ENCODE data around the gene KBTBD8. TPM values are rescaled to one million over a fixed set of nuclear protein-coding genes. Genes with fewer than 3 reads are reported as not detected.
A peak's percentile ranks its signal among the peaks of the same experiment; 100 is the strongest.

KBTBD8 gene
- total RNA-seq, 4 donors from 2014 or later: 0.48 to 1.9 (median 1.0) TPM

- 64% methylated on average over 3 of the region's 3 CpGs for WGBS
- peaks cover 11% of the 10 kb centered on the region for H3K27me3 ChIP-seq
- TF ChIP-seq POLR2AphosphoS5 (IDR thresholded peaks at IDR 0.05): no peak
- TF ChIP-seq CTCF (IDR thresholded peaks at IDR 0.05): no peak
- TF ChIP-seq EP300 (IDR thresholded peaks at IDR 0.05): no peak
- TF ChIP-seq POLR2A (IDR thresholded peaks at IDR 0.05): no peak
Measured at GRCh38 chr3:66971245-66971644, 26.9 kb upstream of the KBTBD8 start.

GRCh38 chr3:66971891-66972551, 26.1 kb upstream of the KBTBD8 start:
- peaks cover 11% of the 10 kb centered on the region for H3K27me3 ChIP-seq
- 20% methylated on average over 22 of the region's 22 CpGs for WGBS
- no peaks in the 10 kb centered on the region for H3K36me3 ChIP-seq
- no peak overlapping the region for H3K27ac ChIP-seq
- peak overlapping the region; percentile 39 for H3K4me3 ChIP-seq
- DNase-seq (ENCODE audit: low spot score in 2 of 2): peak; percentile 69 to 79
- no peaks in the 10 kb centered on the region for H3K9me3 ChIP-seq
- H3K4me1 ChIP-seq: peaks cover 8% of the 10 kb centered on the region
- TF ChIP-seq POLR2A (IDR thresholded peaks at IDR 0.05): no peak
- TF ChIP-seq CTCF (IDR thresholded peaks at IDR 0.05): peak; percentile 37 to 68

More at GRCh38 chr3:66971245-66971644, 26.9 kb upstream of the KBTBD8 start:
- no peak overlapping the region for H3K27ac ChIP-seq
- H3K9me3 ChIP-seq: no peaks in the 10 kb centered on the region
- no peaks in the 10 kb centered on the region for H3K36me3 ChIP-seq
- no peak for DNase-seq (ENCODE audit: low spot score in 2 of 2)
- H3K4me3 ChIP-seq: no peak overlapping the region
- H3K4me1 ChIP-seq: peaks cover 8% of the 10 kb centered on the region

GRCh38 chr3:66980791-66981190, 17.3 kb upstream of the KBTBD8 start:
- 82% methylated on average over 1 of the region's 1 CpG for WGBS
- no peak overlapping the region for H3K27ac ChIP-seq

GRCh38 chr3:66983101-66983500, 15.0 kb upstream of the KBTBD8 start:
- 61% methylated on average over 2 of the region's 2 CpGs for WGBS
- TF ChIP-seq POLR2AphosphoS5 (IDR thresholded peaks at IDR 0.05) (no peak), CTCF (IDR thresholded peaks at IDR 0.05) (no peak), EP300 (IDR thresholded peaks at IDR 0.05) (no peak), POLR2A (IDR thresholded peaks at IDR 0.05) (no peak)
- no peaks in the 10 kb centered on the region for H3K4me1 ChIP-seq
- no peak overlapping the region for H3K27ac ChIP-seq
- H3K36me3 ChIP-seq: no peaks in the 10 kb centered on the region
- peaks cover 2% of the 10 kb centered on the region for H3K27me3 ChIP-seq
- H3K9me3 ChIP-seq: no peaks in the 10 kb centered on the region
- no peak for DNase-seq (ENCODE audit: low spot score in 2 of 2)
- H3K4me3 ChIP-seq: no peak overlapping the region

More at GRCh38 chr3:66980791-66981190, 17.3 kb upstream of the KBTBD8 start:
- Histone ChIP-seq H3K4me1 (no peaks in the 10 kb centered on the region), H3K27me3 (peaks cover 2% of the 10 kb centered on the region), H3K36me3 (no peaks in the 10 kb centered on the region), H3K4me3 (no peak overlapping the region), H3K9me3 (no peaks in the 10 kb centered on the region)
- DNase-seq (ENCODE audit: low spot score in 2 of 2): no peak
- no peak for TF ChIP-seq POLR2A (IDR thresholded peaks at IDR 0.05)
- TF ChIP-seq POLR2AphosphoS5 (IDR thresholded peaks at IDR 0.05): no peak
- no peak for TF ChIP-seq CTCF (IDR thresholded peaks at IDR 0.05)
- no peak for TF ChIP-seq EP300 (IDR thresholded peaks at IDR 0.05)

- Histone ChIP-seq H3K9me3 (no peaks in the 10 kb centered on the region), H3K4me3 (no peak overlapping the region), H3K27ac (no peak overlapping the region), H3K36me3 (no peaks in the 10 kb centered on the region), H3K27me3 (peaks cover 2% of the 10 kb centered on the region), H3K4me1 (no peaks in the 10 kb centered on the region)
- no peak for DNase-seq (ENCODE audit: low spot score in 2 of 2)
- WGBS: 84% methylated on average over 7 of the region's 7 CpGs
- no peak for TF ChIP-seq POLR2A (IDR thresholded peaks at IDR 0.05)
Measured at GRCh38 chr3:66985336-66985920, 12.7 kb upstream of the KBTBD8 start.
